GM04503 (cell line): ENCODE data around the gene HDAC11.
A peak's percentile ranks its signal among the peaks of the same experiment; 100 is the strongest.
"Not testable (repeated sequence)": the region's sequence is repeated elsewhere in the genome, so short reads cannot be mapped to it uniquely, and the experiment has no call there.

ENCODE experiments used
- DNase-seq: peaks from one replicate; pipeline ENCODE4 v3.0.0-alpha.2; 2012; ENCODE audit warnings: low read depth

Gene HDAC11

DNA sequence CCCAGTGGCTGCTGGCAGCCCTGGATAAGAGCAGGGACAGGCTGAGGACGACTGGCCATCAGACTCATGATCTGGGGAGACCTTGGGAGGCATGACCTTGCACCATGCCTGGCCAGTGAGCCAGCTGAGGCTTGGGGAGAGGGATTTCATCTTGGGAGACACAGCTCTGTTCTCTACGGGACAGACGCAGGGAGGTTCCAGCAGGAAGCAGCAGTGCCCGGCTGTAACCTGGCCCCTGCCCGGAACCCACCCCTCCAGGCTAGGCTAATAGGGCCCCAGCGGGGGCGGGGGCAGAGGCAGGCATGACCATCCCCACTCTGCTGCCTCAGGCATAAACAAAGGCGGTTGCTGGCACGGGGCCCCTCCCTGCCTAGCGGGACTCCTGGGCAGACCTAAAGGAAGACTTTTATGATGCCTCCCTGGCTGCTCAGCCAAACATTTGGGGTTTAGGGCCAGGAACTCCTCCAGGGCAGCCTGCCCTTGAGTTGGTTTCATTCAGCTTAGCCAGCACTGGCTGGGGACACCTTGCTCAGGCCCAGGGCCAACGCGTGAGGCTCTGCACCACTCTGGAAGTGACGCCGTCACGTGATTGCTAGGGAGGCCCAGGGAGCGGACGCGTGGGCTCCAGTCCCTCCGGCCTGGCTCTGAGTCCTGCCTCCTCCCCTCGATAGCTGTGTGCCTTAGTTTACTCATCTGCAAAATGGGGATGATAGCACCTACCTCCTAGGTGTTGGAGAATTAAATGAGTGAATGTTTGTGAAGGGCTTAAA lies 27.6 kb downstream of the HDAC11 start:
- no peak for DNase-seq

DNA sequence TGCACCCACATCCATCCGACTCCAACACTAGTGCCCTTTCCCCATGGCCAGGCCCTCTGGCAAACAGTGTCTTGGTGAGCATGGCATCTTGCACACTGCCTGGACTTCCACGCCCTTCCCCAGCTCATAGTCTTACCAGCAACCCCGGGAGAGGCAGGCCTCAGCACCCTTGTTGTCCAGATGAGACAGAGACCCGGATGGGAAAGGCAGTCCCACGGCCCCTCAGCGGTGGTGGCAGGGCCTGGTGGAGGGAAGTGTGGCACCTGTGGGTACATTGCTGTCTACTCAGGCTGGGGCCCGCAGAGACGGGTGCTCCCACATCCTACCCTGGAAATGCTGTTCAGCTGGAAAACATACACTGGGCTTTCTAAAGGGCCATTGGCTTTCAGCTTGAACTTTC lies 28.4 kb downstream of the HDAC11 start:
- DNase-seq, result no peak

DNA sequence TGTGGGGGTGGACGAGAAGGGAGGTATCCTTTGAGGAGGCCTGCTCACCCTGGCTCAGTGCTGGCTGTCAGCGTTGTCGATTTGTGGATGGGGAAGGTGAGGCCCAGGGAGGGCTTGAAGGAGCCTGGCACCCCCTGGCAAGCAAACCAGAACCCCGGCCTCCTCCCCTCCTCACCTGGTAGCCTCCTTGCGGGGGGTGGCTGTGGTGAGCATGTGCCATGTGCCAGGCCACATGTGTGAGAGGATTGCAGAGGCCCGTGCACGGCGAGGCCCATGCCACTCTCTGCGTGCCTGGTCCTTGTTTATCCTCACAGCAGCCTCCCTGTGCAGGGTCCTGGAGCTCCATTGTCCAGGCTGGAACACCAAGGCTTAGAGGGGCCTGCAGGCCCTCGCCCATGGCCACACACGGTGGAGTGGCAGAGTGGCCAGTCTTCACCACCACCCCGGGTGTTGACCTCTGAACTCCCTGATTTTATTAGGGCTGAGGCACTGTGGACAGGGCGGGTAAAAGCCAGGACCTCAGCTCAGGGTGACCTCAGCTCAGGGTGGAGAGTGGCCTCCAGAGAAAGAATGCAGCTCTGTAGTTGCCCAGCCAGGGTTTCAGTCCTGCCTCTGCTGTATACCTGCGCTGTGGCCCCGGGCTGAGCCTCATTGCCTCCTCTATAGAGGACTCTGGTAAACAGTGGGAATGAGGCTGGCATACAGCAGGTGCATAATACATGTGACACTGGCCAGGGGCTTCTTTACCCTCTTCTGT lies 29.1 kb downstream of the HDAC11 start:
- no peak for DNase-seq

DNA sequence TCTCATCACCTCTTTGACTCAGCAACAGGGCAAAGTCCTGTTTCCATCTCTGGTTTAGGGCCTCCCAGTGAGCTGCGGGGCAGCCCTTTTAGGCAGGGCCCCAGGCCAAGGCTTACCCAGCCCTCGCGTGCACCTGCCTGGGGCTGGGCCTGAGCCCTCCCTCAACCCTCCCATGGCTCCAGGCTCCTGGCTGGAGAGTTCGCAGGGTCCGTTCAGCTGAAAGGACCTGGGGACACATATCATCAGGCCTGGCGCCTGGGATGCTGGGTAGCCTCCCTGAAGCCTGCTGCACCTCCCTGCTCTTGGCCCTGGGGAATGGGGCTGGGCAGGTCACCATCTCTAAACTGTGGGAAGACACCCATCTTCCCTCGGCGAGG lies 29.7 kb downstream of the HDAC11 start:
- no peak for DNase-seq

DNA sequence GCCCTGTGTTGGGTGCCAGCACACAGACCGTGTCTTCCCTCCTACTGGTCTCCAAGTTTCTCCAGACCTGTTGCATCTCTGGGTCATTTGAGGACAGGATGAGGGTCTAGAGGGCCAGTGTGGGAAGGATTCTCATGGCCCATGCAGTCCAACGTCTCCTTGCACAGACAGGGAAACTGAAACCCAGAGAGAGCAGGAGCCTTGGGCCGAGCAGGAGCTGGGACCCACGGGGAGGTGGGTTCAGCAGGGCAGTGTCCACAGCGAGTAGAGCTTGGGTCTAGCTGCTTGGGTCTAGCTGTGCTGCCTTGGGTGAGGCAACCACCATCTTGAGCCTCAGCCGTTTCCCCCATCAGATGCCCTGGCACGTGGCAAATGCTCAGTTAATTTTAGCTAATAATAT lies 32.3 kb downstream of the HDAC11 start:
- DNase-seq, result no peak

DNA sequence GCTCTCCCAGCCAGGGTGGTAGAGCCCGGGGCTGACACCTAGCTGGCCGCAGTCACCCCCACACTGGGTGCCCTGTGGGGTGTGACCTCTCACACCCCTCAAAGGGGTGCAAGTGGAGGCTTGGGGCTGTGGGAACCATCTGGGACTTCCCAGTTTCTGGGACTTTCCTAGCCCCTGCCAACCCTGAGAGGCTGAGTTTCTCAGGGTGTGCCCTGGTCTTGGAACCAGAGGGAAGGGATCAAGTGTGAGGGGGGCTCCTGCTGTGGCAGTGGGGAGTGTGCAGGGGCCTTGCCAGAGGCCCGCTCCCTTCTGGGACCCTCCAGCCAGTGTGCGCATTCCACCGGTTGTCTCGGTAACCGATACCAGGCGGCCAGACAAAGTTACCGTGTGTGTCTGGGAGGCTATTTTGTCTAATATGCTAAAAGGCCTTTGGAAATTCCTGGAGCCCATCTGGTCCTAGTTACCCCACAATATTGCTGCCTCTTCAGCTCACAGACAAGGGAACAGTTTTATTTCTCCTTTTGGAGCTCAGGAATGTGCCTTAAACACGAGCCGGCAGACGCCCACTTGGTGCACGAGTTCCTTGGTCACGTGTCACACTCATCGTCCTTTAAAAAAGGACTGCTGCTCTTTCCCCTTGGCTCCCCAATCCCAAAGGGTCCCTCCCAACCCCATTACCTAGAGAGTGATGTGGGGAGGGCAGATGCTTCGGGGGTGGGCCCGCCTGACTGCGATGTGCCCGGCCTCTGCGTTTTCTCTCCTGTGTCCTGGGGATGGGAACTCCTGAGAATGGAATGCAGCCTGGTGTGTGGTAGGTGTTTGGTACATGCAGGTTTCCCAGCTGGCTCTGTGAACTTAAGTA lies 33.2 kb downstream of the HDAC11 start:
- DNase-seq, result peak; percentile 75

DNA sequence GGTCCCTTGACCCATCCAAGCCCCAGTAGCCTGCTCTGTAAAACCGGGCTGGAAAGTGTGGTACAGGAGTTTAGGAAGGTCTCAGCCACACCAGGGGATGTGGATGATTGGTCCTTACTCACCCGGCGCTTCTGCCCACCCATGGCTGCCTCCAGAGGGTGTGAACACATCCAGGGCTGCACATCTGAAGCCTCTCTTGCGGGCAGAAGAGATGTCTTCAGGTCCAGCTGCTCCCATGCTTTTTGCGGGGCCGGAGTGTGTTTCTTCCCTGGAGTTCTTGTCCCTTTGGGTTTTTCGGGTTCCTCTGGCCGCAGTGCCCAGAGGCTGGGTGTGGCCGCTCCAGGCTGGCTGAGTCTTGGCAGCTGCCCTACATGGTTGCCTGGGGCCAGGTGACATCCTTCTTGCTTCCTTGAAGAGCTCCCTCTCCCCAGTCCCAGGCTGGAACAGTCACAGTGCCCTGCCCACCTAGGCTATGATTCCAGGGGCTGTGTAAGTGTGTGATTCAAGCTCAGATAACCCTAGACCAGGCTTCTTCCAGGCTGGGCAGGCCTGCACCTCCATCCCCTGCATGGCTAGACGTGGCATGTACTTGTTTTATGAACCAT lies 33.9 kb downstream of the HDAC11 start:
- no peak for DNase-seq

DNA sequence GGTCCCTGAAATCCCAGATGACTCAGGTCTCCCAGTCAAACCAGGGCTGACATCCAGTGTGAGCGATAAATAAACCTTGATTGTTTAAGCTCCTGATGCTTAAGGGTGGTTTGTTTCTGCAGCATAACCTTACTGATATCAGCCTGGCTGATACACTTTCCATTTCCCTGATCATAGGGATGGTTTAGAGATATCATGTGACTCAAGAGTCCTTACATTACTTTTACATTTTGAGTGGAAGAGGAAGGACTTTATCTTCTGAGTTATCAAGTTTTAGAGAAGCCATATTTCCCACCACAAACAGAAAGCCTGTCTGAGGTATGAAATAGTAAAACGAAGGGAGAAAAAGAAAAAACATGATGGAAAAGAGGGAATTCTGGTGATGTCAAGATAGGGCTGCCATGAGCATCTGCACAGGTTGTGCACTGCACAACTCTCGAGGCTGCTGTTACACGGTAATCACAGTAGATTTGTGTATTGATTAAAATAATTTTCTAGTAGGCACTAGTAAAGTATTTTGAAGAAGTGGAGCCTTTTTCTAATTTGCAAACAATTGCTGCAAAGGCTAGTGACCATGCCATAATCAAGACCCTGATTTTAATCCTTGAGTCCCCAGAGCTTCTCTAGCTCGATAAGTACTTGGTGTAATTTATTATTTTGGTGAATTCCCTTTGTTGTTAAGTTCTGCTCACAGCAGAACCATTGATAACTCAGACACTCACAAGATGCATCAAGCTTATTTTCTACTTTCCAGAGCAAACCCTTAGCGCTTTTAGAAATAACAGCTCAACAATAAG lies 34.7 kb downstream of the HDAC11 start:
- no peak for DNase-seq

DNA sequence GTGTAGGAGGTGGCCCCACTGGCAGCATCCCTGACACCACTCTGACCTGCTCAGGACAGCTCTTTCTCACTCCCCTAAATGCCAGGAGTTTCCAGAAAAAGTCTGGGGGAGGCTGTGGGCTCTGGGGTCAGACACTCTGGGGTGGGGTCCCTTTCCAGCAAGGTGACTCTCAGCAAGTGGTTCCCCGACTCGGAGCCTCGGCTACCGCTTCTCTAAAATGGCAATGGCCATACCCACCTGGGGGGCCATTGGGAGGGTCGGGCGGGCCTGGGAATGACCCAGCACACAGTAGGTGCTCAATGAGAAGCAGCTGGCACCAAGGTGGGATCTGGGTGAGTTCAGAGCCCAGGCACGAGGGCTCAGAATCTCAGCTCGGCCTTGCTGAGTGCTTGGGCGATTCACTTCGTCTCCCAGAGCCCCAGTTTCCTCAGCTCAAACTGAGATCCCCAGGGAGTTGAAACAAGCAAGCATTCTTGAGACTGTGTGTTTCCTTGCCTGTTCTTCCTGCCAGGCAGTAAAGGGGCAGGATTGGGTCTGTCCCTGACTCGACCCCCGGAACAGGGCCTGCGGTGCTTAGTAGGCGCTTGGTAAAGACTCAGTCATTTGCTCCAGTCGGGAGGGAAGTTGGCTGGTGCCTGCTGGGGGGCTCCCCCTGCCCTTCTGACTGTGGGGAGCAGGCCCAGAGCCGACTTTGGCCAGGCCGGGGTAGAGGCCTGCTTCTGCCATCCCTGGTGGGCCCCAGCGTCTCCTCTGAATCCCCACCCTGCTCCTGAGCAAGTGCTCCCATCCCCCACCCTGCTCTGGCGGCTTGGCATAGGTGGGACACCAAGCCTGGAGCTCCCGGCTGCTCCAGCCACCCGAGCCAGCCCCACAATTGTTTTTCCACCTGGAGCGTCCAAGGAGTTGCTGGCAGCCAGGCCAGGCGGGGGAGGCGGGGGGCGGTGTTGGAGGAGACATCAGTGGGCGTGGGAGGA lies 36.0 kb downstream of the HDAC11 start:
- DNase-seq, result no peak

DNA sequence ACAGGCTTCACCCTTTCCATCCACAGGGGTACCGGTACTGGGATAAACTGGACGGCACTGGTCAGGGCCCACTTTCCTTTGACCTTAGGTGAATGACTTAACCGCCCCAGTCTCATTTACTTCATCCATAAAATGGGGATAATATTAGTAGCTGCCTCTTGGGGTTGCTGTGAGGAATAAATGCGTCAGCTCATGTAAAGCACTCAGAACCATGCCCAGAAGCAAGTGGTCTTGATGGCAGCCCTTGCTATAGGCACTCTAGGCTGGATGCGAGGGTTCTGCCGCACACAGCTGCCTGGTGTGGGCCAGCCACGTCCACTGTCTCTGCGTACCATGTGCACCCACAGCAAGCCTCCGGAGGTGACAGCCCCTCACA lies 36.6 kb downstream of the HDAC11 start:
- DNase-seq, result no peak

DNA sequence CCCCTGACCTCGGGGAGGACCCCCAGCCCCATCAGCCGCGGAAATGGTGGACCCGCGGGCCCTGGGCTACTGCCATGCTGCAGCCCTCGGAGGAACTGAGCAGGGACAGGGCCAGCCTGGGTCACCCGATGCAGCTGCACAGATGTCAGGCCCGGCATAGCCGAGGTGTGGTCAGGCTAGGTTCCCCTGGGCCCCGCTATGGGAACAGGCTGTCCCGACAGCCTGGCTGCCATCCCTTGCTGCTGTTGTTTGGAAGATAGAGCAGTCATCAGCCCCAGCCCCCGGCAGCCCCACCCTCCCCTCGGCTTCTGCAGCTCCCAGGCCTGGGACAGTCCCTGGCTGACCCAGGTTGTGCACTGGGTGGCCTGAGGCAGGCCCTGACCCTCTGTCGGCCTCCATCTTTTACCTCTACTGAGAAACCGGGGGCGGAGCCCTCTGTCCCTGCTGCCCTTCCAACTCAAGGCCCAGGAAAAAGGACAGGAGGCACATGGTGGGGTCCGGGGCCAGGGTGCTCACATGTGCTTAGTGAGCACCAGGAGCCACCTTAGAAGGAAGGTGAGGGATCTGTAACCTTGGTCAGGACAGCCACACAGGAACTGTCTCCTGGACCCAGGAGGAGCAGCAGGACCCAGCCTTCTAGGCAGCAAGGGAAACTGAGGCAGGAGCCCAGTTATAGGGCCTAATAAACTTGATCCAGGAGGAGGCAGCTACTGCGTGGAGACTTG lies 37.3 kb downstream of the HDAC11 start:
- no peak for DNase-seq

DNA sequence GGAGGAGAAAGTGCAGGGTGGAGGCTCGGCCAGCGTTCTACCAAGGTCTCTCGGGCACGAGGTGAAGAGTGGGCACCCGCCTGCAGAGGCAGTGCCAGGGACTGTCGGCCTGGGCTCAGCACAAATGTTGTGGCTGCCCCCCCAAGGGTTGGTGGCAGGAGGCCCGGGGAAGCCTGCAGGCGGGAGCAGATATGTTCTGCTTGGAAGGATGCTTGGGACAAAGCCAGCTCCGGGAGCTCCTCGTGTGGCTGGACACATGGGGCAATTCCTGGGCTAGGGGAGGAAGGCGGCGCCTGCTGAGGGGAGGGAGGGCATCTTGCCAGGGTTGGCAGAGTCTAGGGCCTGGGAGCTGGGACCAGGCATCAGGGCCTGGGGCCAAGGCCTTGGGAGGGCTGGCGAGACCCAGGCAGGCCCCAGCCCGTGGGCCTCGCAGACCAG lies 38.4 kb downstream of the HDAC11 start:
- DNase-seq, result no peak

DNA sequence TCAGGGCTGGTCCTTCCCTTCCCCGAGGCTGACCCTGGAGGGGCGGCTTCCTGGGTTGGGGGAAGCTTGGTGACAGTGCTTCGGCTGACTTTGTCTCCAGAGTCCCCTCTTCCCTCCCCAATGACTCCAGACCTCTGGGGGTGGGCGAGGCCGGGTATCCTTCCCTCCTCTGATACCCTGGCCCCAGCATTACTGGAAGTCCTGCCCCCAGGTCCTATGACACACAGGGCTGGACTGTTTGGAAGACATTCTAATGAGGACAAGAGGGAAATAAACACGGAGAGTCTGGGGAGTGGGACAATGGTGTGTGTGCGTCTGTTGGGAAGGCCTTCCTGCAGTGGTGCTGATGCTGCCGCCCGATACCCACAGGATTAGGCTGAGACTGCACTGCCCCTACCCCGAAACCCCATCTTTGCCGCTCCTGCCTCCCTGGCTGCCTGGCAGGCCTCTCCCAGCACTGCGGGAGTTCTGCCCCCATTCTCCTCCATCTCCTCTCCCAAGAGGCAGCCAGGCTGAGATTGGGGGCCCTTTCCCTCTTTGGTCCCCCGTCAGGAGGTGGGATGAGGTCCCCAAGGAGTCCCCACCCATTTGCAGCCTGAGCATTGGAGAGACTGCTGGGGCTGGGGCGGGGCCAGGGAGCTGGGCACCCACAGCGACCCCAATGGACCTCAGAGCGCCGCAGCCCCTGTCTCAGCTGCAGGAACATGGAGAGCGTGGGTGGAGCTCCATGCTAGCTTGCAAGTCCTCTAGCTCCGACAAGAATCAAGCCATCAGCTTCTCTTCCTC lies 39.1 kb downstream of the HDAC11 start:
- no peak for DNase-seq

DNA sequence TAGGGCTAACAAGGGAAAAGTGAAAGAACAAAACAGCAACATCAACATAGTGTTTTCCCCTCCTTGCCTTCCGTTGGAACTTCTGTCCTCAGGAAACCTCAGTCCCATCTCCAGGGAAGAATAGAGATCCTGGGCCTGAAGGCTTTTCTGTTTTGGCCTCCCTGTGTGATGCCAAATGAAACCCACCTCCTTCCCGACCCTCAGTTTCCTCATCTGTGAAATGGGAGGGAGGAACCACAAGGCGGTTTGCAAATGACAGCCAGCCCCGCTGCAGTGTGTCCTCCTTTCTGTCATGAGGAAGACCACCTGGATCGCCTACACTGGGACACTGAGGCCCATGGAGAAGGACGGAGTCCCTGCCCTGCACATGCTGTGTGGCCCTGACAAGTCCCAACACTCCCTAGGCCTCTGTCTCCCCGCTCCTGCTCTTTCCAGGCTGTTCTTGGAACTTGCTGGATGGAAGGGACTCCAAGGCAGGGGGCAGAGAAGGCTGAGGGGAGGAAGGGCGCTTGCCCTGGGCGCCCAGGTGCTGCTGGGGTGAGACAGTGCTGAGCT lies 40.3 kb downstream of the HDAC11 start:
- no peak for DNase-seq

DNA sequence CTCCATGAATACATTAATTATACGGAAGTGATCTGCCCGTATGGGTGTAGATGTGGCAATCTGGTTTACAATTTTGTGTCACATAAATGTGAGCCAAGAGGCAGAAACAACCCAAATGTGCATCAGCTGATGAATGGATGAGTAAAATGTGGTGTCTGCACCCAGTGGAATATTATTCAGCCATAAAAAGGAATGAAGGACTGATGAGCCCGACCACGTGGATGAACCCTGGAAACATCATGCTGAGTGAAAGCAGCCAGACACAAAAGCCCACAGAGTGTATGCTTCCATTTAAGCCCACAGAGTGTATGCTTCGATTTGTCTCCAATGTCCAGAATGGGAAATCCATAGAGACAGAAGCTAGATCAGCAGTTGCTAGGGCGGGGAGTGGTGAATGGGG lies 41.2 kb downstream of the HDAC11 start:
- no peak for DNase-seq

DNA sequence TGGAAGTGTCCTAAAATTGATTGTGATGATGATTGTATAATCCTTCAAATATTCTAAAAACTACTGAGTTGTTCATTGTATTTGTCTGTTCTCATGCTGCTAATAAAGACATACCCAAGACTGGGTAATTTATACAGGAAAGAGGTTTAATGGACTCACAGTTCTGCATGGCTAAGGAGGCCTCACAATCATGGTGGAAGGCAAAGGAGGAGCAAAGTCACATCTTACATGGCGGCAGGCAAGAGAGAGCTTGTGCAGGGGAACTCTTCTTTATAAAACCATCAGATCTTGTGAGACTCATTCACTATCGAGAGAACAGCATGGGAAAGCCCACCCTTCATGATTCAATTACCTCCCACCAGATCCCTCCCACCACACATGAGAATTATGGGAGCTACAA lies 41.6 kb downstream of the HDAC11 start:
- DNase-seq, result not testable (repeated sequence)

DNA sequence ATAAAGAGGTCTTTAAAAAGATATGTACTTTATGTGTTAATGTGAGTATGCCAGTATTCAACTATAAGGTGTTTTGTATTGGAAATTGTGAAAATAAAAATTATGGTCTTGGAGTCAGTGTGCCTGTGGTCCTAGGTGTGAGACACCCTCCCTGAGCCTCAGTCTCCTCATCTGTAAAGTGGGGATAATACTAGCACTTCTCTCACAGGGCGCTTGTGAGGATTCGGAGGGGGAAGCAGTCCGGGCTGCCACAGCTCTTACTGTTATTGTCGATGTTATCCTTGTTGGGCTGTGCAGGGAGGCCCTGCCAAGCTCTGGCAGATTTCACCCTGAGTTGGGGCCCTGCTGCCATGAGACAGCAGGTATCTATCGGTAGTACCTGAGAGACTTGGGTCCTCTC lies 42.1 kb downstream of the HDAC11 start:
- DNase-seq, result no peak

DNA sequence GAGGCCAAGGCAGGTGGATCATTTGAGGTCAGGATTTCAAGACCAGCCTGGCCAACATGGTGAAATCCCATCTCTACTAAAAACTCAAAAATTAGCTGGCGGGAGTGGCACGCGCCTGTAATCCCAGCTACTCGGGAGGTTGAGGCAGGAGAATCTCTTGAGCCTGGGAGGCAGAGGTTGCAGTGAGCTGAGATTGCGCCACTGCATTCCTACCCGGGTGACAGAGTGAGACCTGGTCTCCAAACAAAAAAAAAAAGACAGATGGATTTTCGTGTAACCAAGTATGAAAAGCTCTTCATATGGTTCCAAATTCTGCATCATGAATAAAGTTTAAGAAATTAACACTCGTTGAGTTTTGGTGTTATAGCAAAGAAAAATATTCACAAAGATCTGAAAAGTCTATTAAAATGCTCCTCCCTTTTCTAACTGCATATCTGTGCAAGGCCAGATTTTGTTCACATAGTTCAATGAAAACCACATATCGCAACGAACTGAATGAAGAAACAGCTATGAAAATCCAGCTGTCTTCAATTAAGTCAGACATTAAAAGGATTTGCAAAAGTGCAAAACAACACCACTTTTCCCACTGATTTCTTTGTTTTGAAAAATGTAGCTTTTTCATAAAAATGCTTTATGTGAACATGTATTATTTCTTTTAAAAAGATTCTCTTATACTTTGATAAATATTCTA lies 45.0 kb downstream of the HDAC11 start:
- DNase-seq, result peak; percentile 87
